Liver (tissue), 9 donors: Measurements from ENCODE around the gene SPON2. TPM values are rescaled to one million over a fixed set of nuclear protein-coding genes. Genes with fewer than 3 reads are reported as not detected.
A peak's percentile ranks its signal among the peaks of the same experiment; 100 is the strongest.

Source experiments
- DNase-seq: peaks from one replicate; pipeline ENCODE4 v3.0.0-alpha.2; 2017; ENCODE audit warnings: low spot score
- H3K27ac ChIP-seq, 2 donors: one replicate each; pipeline ENCODE4 v1.7.0; 2013; ENCODE audit warnings: inconsistent platforms in 2 of 2, low read length in 2 of 2, control low read depth in 1 of 2, low read depth in 1 of 2, mild to moderate bottlenecking in 1 of 2
- H3K27me3 ChIP-seq, 4 donors: one replicate each; pipeline versions ENCODE4 v1.6.1 to v1.7.0; 2013; ENCODE audit warnings: low read length in 3 of 4, inconsistent platforms in 1 of 4, mild to moderate bottlenecking in 1 of 4, moderate library complexity in 1 of 4; ENCODE audit not compliant: control insufficient read depth in 4 of 4, insufficient read depth in 4 of 4
- H3K36me3 ChIP-seq, 4 donors: one replicate each; pipeline versions ENCODE4 v1.6.1 to v1.7.0; 2013; ENCODE audit warnings: low read length in 3 of 4, mild to moderate bottlenecking in 3 of 4, low read depth in 1 of 4, moderate library complexity in 1 of 4; ENCODE audit not compliant: control insufficient read depth in 4 of 4, insufficient read depth in 3 of 4
- H3K4me1 ChIP-seq, 4 donors: one replicate each; pipeline versions ENCODE4 v1.6.1 to v1.7.0; 2013; ENCODE audit warnings: low read length in 3 of 4, mild to moderate bottlenecking in 3 of 4, moderate library complexity in 1 of 4; ENCODE audit not compliant: control insufficient read depth in 4 of 4, insufficient read depth in 4 of 4
- H3K4me3 ChIP-seq, 3 donors: one replicate each; pipeline versions ENCODE4 v1.6.1 to v1.7.0; 2013; ENCODE audit warnings: low read length in 3 of 3, control low read depth in 1 of 3, low read depth in 1 of 3, mild to moderate bottlenecking in 1 of 3
- H3K9ac ChIP-seq, 2 donors: one replicate each; pipeline ENCODE4 v1.7.0; 2013; ENCODE audit warnings: low read length in 2 of 2, mild to moderate bottlenecking in 2 of 2, moderate library complexity in 2 of 2, control low read depth in 1 of 2, low read depth in 1 of 2
- H3K9me3 ChIP-seq, 4 donors: one replicate each; pipeline versions ENCODE4 v1.6.1 to v1.7.0; 2013; ENCODE audit warnings: low read length in 3 of 4; ENCODE audit not compliant: control insufficient read depth in 4 of 4
- EGR1 ChIP-seq, 2 donors: IDR thresholded peaks; 2 replicates each; pipeline ENCODE4 v1.6.1; 2016 to 2018; ENCODE audit warnings: antibody characterized with exemption in 2 of 2, low read depth in 2 of 2
- FOXA1 ChIP-seq: IDR thresholded peaks from 2 replicates; pipeline ENCODE4 v1.6.1; 2016; ENCODE audit warnings: antibody characterized with exemption
- FOXA2 ChIP-seq: IDR thresholded peaks from 2 replicates; pipeline ENCODE4 v1.6.1; 2016; ENCODE audit warnings: antibody characterized with exemption
- GABPA ChIP-seq, 2 donors: IDR thresholded peaks in 1 of 2; conservative IDR thresholded peaks in 1 of 2; 2 replicates each; pipeline ENCODE4 v1.6.1; 2016; ENCODE audit warnings: antibody characterized with exemption in 2 of 2, mild to moderate bottlenecking in 1 of 2, moderate library complexity in 1 of 2
- HNF4A ChIP-seq, 2 donors: conservative IDR thresholded peaks; 2 replicates each; pipeline ENCODE4 v1.6.1; 2016; ENCODE audit warnings: antibody characterized with exemption in 2 of 2, mild to moderate bottlenecking in 2 of 2
- HNF4G ChIP-seq: IDR thresholded peaks from 2 replicates; pipeline ENCODE4 v1.6.1; 2016; ENCODE audit warnings: antibody characterized with exemption
- JUND ChIP-seq, 2 donors: IDR thresholded peaks; 2 replicates each; pipeline ENCODE4 v1.6.1; 2016; ENCODE audit warnings: antibody characterized with exemption in 2 of 2
- NR2F2 ChIP-seq: IDR thresholded peaks from 2 replicates; pipeline ENCODE4 v1.6.1; 2016; ENCODE audit warnings: antibody characterized with exemption
- RAD21 ChIP-seq, 2 donors: IDR thresholded peaks; 2 replicates each; pipeline ENCODE4 v1.6.1; 2016; ENCODE audit warnings: antibody characterized with exemption in 2 of 2, mild to moderate bottlenecking in 2 of 2
- REST ChIP-seq: IDR thresholded peaks from 2 replicates; pipeline ENCODE4 v1.6.1; 2016; ENCODE audit warnings: antibody characterized with exemption, mild to moderate bottlenecking
- SP1 ChIP-seq: IDR thresholded peaks from 2 replicates; pipeline ENCODE4 v1.6.1; 2018; ENCODE audit warnings: antibody characterized with exemption, mild to moderate bottlenecking
- TAF1 ChIP-seq: conservative IDR thresholded peaks from 2 replicates; pipeline ENCODE4 v1.6.1; 2016; ENCODE audit warnings: antibody characterized with exemption, mild to moderate bottlenecking
- YY1 ChIP-seq: IDR thresholded peaks from 2 replicates; pipeline ENCODE4 v1.6.1; 2016; ENCODE audit warnings: antibody characterized with exemption, mild to moderate bottlenecking
- ZBTB33 ChIP-seq: IDR thresholded peaks from 2 replicates; pipeline ENCODE4 v1.6.1; 2016; ENCODE audit warnings: antibody characterized with exemption
- WGBS: extraction: QIAGEN DNeasy Blood & Tissue Kit; methylation state at CpG from one replicate; pipeline ENCODE4 v1.1.7; 2013; 5-methylcytosine and 5-hydroxymethylcytosine counted together
- polyA plus RNA-seq, 2 donors: library from polyadenylated mRNA; stranded (reverse) in 1 of 2; unstranded in 1 of 2; fragments of 200-250 nt in 1 of 2; fragments of >200 nt in 1 of 2; fragmentation: Nextera tagmentation in 1 of 2; extraction: Ambion mirVana in 1 of 2; gene quantifications; one replicate each; pipeline versions ENCODE4 v1.2.1 to v1.2.3, GENCODE V29; 2013 to 2015
- total RNA-seq, 2 donors: library from RNA; depleted of rRNA; stranded (reverse); fragments of >200 nt; gene quantifications; one replicate each; pipeline ENCODE4 v1.2.3, GENCODE V29; 2014
- TF ChIP-seq, protein P1 (sequence below): IDR thresholded peaks from 2 replicates; pipeline ENCODE4 v1.6.1; 2016; ENCODE audit warnings: antibody characterized with exemption
- donor health status: healthy.
- donor health status: healthy.
- donor health status: healthy.
- donor health status: healthy.
- donor health status: healthy.

Gene SPON2
- total and polyA plus RNA-seq, 4 donors: 35.7 to 80.3 (median 72.3) TPM

DNA sequence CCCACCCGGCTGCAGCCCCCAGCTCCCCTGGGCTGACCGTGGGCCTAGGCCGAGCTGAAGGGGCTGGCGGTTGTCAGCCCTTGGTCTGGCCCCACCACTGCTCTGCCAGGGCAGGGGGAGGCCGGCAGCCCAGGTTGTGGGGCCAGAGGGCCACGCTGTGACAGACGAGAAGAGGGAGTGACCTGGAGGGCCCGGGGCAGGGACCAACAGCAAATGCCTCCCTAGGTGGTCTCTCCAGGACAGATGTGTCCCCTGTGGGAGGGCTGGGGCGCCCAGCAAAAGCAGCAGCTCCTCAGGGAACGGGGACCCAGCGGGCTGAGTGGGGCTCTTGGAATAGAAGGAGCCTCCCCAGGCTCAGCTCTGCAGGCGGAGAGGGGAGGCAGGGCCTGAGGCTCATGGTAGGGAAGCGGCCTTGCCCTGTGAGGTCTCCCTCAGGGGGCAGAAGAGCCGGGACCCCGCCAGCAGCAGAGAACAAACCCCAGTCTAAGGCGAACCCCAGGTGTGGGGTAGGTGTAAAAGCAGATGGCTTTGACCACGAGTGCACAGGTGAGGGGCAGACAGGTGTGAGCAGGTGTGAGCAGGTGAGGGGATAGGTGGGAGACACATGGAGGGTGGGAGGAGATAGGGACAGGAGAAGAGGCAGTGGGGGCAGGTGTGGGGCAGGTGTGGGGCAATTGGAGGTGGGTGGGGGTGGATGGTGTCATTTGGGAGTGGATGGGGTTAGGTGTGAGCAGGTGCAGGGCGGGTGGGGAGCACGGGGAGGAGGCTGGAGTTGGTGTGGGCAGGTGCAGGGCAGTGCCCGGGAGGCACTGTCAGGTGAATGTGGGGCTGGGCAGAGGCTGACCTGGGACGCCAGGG lies 34.1 kb upstream of the SPON2 start:
- no peak overlapping the region for H3K4me3 ChIP-seq
- DNase-seq: peak; percentile 28
- TF ChIP-seq JUND (IDR thresholded peaks at IDR 0.05) (no peak), FOXA2 (no peak), FOXA1 (no peak), GABPA (IDR thresholded peaks at IDR 0.05 in 1 of 2, conservative IDR thresholded peaks at IDR 0.05 in 1 of 2) (no peak), TAF1 (no peak), HNF4A (conservative IDR thresholded peaks at IDR 0.05) (no peak), RAD21 (IDR thresholded peaks at IDR 0.05) (no peak), YY1 (no peak)
- TF ChIP-seq, protein P1, sequence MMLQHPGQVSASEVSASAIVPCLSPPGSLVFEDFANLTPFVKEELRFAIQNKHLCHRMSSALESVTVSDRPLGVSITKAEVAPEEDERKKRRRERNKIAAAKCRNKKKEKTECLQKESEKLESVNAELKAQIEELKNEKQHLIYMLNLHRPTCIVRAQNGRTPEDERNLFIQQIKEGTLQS: no peak
- no peaks in the 10 kb centered on the region for H3K27me3 ChIP-seq
- H3K36me3 ChIP-seq: peaks cover 0 to 8% (median 3%) of the 10 kb centered on the region in 4 donors
- no peaks in the 10 kb centered on the region for H3K9me3 ChIP-seq
- H3K4me1 ChIP-seq: peaks cover 2 to 38% (median 18%) of the 10 kb centered on the region in 4 donors
- no peak overlapping the region for H3K27ac ChIP-seq
- 93% methylated on average over 21 of the region's 21 CpGs for WGBS
- H3K9ac ChIP-seq: no peak overlapping the region

GRCh38 chr4:1205586-1206298 lies 33.4 kb upstream of the SPON2 start:
- DNase-seq: no peak
- Histone ChIP-seq H3K4me1 (peaks cover 2 to 45% (median 22%) of the 10 kb centered on the region in 4 donors), H3K9ac (no peak overlapping the region), H3K9me3 (no peaks in the 10 kb centered on the region), H3K27me3 (no peaks in the 10 kb centered on the region), H3K36me3 (peaks cover 0 to under 1% (median 0%) of the 10 kb centered on the region in 4 donors), H3K4me3 (no peak overlapping the region), H3K27ac (peak overlapping the region; percentile 59 to 62)
- TF ChIP-seq HNF4G (no peak), JUND (IDR thresholded peaks at IDR 0.05) (no peak), GABPA (IDR thresholded peaks at IDR 0.05 in 1 of 2, conservative IDR thresholded peaks at IDR 0.05 in 1 of 2) (no peak), TAF1 (no peak), ZBTB33 (no peak), EGR1 (IDR thresholded peaks at IDR 0.05; ENCODE audit: low read depth in 2 of 2) (no peak), HNF4A (conservative IDR thresholded peaks at IDR 0.05) (no peak), YY1 (no peak), SP1 (no peak), NR2F2 (no peak), REST (no peak), RAD21 (IDR thresholded peaks at IDR 0.05) (no peak)
- TF ChIP-seq, protein P1: no peak
- WGBS: 88% methylated on average over 17 of the region's 17 CpGs
